C4-2B (cell line): ENCODE results near the gene MFAP4.

Experiments used
- H3K27ac ChIP-seq: fragments of 450-650 bp; 2 replicates; pipeline ENCODE4 v1.5.1; 2017
- CTCF ChIP-seq: fragments of 450-650 bp; conservative IDR thresholded peaks from 2 replicates; pipeline ENCODE4 v1.5.1; 2017; ENCODE audit warnings: mild to moderate bottlenecking
- ZFX ChIP-seq: fragments of 450-650 bp; IDR thresholded peaks from 2 replicates; pipeline ENCODE4 v1.6.1; 2017

The MFAP4 gene

GRCh38 chr17:19409509-19409908 is 22.5 kb upstream of the MFAP4 start:
- no peak overlapping the region for H3K27ac ChIP-seq
- TF ChIP-seq ZFX = no peak

DNA sequence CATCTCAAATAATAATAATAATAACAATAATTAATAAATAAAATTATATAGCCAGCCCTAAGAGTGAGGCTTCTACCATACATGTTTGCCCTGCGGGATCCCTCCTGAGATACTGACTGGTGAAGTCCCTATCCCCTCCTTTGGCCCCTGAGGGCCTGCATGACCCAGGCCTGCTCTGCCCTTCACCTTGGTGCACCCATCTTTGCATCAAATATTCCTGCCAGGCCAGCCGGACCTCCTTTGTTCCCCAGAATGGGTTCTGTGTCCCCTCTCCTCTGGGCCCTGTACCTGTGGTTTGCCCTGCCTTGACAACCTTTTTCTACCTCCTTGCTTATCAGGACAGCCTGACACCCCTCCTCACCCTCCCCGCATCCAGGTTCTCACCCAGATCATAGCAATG is 22.1 kb upstream of the MFAP4 start:
- H3K27ac ChIP-seq = no peak overlapping the region
- no peak for TF ChIP-seq ZFX
- no peak for TF ChIP-seq CTCF

DNA sequence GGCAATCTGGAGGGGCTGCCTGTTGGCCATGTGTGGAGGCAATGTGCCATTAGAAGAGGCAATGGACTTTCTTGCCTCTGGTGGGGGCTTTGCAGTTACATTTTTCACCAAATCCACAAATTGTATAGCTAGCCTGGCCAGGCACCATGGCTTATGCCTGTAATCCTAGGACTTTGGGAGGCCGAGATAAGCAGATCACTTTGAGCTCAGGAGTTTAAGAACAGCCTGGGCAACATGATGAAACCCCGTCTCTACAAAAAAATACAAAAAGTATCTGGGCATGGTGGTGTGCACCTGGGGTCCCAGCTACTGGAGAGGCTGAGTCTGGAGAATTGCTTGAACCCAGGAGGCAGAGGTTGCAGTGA is 21.3 kb upstream of the MFAP4 start:
- H3K27ac ChIP-seq = no peak overlapping the region
- TF ChIP-seq CTCF = no peak
- no peak for TF ChIP-seq ZFX

- no peak overlapping the region for H3K27ac ChIP-seq
- TF ChIP-seq CTCF (no peak), ZFX (no peak)
Observed at GRCh38 chr17:19407601-19408345, 20.8 kb upstream of the MFAP4 start.

DNA sequence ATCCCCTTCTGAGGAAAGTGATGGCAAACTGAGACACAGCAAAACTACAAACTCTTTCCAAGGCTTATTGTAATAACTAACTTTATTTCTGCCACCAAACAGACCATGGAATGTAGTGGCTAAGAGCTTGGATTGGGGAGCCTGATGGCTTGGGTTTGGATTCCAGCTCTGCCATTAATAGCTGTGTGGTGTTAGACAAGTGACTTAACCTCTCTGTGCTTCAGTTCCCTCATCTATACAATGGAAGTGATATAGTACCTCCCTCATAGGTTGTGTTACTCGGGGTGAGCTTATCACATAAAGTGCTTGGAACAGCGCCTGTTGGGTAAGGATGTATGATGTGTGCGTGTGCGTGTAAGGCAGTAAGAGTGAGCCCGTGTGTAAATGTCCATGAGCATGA is 18.1 kb upstream of the MFAP4 start:
- H3K27ac ChIP-seq = no peak overlapping the region
- TF ChIP-seq CTCF = no peak
- TF ChIP-seq ZFX = no peak

GRCh38 chr17:19404264-19404663 is 17.3 kb upstream of the MFAP4 start:
- TF ChIP-seq CTCF = no peak
- no peak for TF ChIP-seq ZFX
- H3K27ac ChIP-seq = no peak overlapping the region

- peak overlapping the region; percentile 2; the same call in 1 of the 2 replicates for H3K27ac ChIP-seq
- no peak for TF ChIP-seq CTCF
- TF ChIP-seq ZFX = no peak
Observed at GRCh38 chr17:19403021-19403420, 16.0 kb upstream of the MFAP4 start.

DNA sequence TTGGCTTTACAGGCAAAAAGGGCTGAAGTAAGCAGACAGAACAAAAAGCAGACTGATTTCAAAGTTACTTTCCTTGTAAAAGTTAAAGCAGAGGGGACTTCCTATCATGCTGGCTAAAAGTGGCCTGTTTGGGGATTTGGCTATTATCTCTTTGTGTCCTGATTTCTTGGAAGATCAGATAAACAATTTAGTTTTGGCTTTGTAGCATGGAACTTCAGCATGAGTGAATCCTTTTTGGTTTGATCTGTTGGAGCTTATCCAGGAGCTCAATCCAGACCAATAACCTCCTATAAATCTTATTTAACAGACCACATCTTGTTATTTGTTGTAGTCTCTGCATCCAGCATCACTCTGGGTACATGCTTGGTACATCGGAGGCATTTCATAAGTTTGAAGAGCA is 15.2 kb upstream of the MFAP4 start:
- no peak for TF ChIP-seq CTCF
- TF ChIP-seq ZFX = no peak
- no peak overlapping the region; the same call in 1 of the 2 replicates for H3K27ac ChIP-seq
